ENCODE measurements around the gene SPRR1A. TPM values are rescaled to one million over a fixed set of nuclear protein-coding genes. Genes with fewer than 3 reads are reported as not detected.

The SPRR1A gene
- total RNA-seq, 1 donor from 2014 or later = not detected

GRCh38 chr1:152981146-152981871 lies 2.6 kb upstream of the SPRR1A start:
- Mint-ChIP-seq H3K9me3 (ENCODE audit: low read depth) (no peaks in the 10 kb centered on the region), H3K36me3 (ENCODE audit: low read depth) (no peaks in the 10 kb centered on the region), H3K27me3 (ENCODE audit: low read depth) (peaks cover under 1% of the 10 kb centered on the region), H3K4me1 (ENCODE audit: low read depth) (no peaks in the 10 kb centered on the region), H3K4me3 (ENCODE audit: unreplicated experiment) (no peak overlapping the region), H3K27ac (ENCODE audit: unreplicated experiment) (no peak overlapping the region)
- DNase-seq (ENCODE audit: low spot score) = no peak
- no peak for TF ChIP-seq CTCF (IDR thresholded peaks at IDR 0.05)

GRCh38 chr1:152982076-152982475 lies 1.8 kb upstream of the SPRR1A start:
- no peak overlapping the region for H3K27ac Mint-ChIP-seq (ENCODE audit: unreplicated experiment)
- peaks cover 1% of the 10 kb centered on the region for H3K27me3 Mint-ChIP-seq (ENCODE audit: low read depth)
- TF ChIP-seq CTCF (IDR thresholded peaks at IDR 0.05) = no peak
- H3K36me3 Mint-ChIP-seq (ENCODE audit: low read depth) = no peaks in the 10 kb centered on the region
- no peaks in the 10 kb centered on the region for H3K9me3 Mint-ChIP-seq (ENCODE audit: low read depth)
- no peak for DNase-seq (ENCODE audit: low spot score)
- H3K4me1 Mint-ChIP-seq (ENCODE audit: low read depth) = no peaks in the 10 kb centered on the region
- H3K4me3 Mint-ChIP-seq (ENCODE audit: unreplicated experiment) = no peak overlapping the region

GRCh38 chr1:152983234-152983633 lies 647 bp upstream of the SPRR1A start:
- Mint-ChIP-seq H3K27me3 (ENCODE audit: low read depth) (peaks cover 1% of the 10 kb centered on the region), H3K4me3 (ENCODE audit: unreplicated experiment) (no peak overlapping the region), H3K27ac (ENCODE audit: unreplicated experiment) (no peak overlapping the region), H3K4me1 (ENCODE audit: low read depth) (no peaks in the 10 kb centered on the region), H3K36me3 (ENCODE audit: low read depth) (no peaks in the 10 kb centered on the region), H3K9me3 (ENCODE audit: low read depth) (no peaks in the 10 kb centered on the region)
- TF ChIP-seq CTCF (IDR thresholded peaks at IDR 0.05) = no peak
- no peak for DNase-seq (ENCODE audit: low spot score)

GRCh38 chr1:152986578-152986977 lies 2.7 kb downstream of the SPRR1A start:
- H3K27ac Mint-ChIP-seq (ENCODE audit: unreplicated experiment) = no peak overlapping the region
- peaks cover 1% of the 10 kb centered on the region for H3K27me3 Mint-ChIP-seq (ENCODE audit: low read depth)
- H3K4me3 Mint-ChIP-seq (ENCODE audit: unreplicated experiment) = no peak overlapping the region
- H3K9me3 Mint-ChIP-seq (ENCODE audit: low read depth) = no peaks in the 10 kb centered on the region
- no peak for TF ChIP-seq CTCF (IDR thresholded peaks at IDR 0.05)
- H3K4me1 Mint-ChIP-seq (ENCODE audit: low read depth) = no peaks in the 10 kb centered on the region
- no peaks in the 10 kb centered on the region for H3K36me3 Mint-ChIP-seq (ENCODE audit: low read depth)
- DNase-seq (ENCODE audit: low spot score) = no peak

GRCh38 chr1:152993186-152993585 lies 9.3 kb downstream of the SPRR1A start:
- Mint-ChIP-seq H3K9me3 (ENCODE audit: low read depth) (peaks cover 15% of the 10 kb centered on the region), H3K27ac (ENCODE audit: unreplicated experiment) (no peak overlapping the region), H3K27me3 (ENCODE audit: low read depth) (no peaks in the 10 kb centered on the region), H3K36me3 (ENCODE audit: low read depth) (no peaks in the 10 kb centered on the region), H3K4me3 (ENCODE audit: unreplicated experiment) (no peak overlapping the region), H3K4me1 (ENCODE audit: low read depth) (no peaks in the 10 kb centered on the region)
- no peak for DNase-seq (ENCODE audit: low spot score)
- TF ChIP-seq CTCF (IDR thresholded peaks at IDR 0.05) = no peak
